ENCODE measurements around the gene RPRD1B.
"Not testable (repeated sequence)": the region's sequence is repeated elsewhere in the genome, so short reads cannot be mapped to it uniquely, and the experiment has no call there.

The RPRD1B gene

DNA sequence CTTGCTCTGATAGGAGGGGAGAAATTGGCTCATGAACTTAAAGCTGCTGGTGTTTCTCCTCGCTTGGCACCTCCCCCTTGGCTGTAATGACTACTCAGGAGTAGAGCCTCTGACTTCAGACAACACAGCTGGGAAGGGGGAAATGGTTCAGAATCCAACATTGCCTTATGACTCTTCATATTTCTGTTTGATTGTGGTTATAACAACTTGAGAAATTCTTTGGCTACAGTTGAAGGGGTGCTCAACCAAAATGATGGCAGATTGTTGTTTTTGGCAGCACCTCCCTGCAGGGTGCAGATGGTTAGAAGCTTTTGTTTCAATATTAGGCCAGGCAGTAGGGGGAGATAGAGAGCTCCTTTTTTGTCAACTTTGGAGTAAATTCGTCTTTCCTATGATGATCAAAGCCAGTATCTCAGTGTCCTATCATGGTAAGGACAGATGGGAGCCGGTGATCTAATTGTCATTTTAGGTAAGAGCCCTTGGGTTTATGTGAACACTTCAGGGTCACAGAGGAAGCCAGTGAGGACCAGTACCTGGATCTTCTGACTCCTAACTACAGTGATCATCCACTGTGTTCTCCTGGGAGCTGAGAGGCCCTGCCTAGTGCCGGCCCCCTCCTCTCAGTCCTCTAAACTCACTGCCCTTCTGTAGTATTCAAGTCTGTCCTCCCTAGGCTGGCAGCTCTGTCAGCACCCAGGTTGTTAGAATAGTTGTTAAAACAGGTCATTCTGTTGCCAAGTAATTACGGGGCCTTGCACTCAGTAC is 39.9 kb downstream of the RPRD1B start:
- peak; percentile 96 for DNase-seq (ENCODE audit: low read depth)

DNA sequence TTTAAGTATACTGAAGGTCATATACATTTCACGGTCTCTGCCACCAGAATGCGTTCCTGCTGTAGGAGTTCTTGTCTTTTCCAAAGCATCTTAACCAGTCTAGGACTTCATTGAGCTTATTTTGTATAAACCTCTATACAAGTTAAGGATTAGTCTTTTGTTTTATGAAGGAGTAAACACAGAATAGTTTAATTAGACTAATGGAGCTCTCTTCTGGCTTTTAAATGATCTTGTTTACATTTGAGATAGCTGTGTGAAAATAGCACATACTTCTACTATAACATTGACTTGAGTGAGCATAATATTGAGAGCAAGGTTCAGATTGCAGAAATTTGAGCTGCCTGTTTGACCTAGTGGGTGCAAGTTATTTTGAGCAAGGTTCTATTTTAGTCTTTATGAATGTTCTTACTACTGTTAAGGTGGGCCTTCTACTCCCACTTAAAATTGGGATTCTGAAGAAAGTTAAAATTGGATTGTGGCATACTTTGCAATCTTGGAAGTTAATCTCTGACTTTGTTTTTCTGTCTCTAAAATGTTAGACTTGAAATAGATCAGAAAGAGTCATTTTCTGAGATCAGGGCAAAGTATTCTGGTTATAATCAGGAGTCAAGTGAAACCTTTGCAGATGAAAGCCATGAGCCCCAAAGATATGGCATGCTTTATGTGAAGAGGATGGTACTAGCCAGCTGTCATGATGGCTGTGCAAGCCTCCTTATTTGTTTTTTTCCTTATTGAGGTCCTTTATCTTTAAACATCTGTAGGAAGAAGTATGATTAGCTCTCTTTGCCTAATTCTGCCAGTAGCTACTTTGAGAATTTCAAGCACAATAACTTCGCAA is 41.8 kb downstream of the RPRD1B start:
- peak; percentile 56 for DNase-seq (ENCODE audit: low read depth)

DNA sequence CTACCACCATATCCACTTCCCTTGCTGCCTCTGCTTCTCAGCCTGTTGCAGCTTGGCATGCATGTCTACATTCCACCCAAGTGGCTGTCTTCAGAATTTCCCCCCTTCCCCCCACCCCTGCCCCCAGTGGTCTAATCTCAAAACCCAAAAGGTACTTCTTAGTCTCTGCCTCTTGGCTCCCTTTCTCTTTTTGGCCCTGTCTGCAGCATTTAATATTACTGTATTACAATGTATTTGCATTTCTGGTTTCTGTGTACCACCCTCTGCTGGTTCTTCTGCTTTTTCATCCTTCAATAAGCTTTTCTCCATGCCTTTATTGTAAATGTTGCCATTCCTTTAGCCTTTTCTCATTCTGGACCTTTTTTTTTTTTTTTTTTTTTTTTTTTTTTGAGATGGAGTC is 43.0 kb downstream of the RPRD1B start:
- peak; percentile 15 for DNase-seq (ENCODE audit: low read depth)

DNA sequence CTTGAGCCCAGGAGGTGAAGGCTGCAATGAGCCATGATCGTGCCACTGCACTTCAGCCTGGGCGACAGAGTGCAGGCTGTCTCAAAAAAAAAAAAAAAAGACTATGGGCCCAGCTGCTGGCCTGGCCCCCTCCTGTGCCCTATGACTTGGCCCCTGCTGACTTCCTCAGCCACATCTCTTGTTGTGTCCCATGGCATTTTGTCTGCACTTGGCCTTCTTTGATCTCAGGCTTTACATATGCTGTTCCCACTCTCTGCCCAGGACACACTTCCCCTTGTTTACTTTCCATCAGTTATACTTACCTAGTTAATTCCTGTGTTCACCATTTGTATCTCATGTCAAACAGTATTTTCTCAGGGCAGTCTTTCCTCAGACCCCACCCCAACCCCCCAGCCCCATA is 44.5 kb downstream of the RPRD1B start:
- DNase-seq (ENCODE audit: low read depth): no peak

DNA sequence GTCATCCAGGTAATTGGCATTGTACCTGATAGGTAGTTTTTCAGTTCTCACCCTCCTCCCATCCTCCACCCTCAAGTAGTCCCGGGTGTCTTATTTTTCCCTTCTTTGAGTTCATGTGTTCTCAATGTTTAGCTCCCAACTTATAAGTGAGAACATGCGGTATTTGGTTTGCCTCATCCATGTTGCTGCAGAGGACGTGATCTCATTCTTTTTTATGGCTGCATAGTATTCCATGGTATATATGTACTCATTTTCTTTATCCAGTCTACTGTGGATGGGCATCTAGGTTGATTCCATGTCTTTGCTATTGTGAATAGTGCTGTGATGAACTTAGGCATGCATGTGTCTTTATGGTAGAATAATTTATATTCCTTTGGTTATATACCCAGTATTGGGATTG is 45.8 kb downstream of the RPRD1B start:
- DNase-seq (ENCODE audit: low read depth): no peak

DNA sequence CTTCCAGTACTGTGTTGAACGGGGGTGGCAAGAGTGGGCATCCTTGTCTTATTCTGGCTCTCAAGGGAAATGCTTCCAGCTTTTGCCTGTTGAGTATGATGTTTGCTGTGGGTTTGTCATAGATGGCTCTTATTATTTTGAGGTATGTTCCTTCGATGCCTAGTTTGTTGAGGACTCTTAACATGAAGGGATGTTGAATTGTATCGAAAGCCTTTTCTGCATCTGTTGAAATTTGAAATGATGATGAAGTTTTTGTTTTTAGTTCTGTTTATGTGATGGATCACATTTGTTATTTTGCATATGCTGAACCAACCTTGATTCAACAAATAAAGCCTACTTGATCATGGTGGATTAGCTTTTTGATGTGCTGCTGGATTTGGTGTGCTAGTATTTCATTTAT is 48.0 kb downstream of the RPRD1B start:
- no peak for DNase-seq (ENCODE audit: low read depth)

DNA sequence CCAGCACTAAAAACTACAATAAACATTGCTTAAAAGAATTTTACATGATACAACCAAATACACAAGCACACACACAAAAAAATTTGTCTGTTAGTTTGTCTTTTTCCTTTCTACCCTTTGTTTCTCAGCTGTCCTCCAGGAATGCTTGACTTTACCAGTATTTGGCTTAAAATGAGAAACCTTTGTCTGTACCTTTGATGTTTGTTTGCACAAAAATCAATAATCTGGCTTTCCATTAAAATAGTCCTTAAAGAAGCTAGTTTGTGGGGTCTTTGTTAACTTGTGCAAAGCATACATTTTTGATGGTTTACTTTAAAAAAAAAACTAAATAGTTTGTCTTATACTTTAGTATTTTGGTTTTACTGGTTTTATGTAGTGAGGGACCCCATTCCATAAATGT is 49.3 kb downstream of the RPRD1B start:
- no peak for DNase-seq (ENCODE audit: low read depth)

DNA sequence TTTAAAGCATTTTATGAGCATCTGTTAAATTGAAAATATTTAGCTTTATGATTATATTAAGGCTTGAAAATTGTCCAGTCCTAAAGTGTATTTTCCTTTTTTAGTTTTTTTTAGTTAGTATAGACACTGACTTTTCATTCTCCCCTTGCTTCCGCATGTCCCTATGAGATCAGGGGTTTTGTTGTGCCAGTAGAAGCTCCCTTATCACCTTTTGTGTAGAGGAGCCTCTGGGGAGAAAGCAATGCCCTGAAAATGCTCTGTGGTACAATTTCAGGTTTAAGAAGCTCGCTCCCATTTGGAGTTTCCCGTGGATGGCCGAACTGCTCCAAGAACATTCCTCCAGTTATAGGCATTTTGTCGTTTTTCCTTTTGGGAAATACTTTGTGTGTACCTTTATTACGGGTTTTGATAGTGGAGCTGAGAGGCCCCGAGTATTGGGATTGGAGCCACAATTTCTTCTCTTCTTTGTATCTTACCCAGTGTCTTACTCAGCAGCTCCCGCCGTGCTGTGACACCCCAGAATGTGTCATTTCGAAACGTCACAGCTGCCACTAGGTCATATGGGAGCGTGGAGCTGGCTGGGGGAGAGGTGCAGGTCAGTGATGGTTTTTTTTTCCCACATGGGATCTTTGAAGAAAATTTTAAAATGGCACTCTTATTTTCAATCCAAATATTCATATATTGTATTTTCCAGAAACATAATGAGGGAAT is 49.9 kb downstream of the RPRD1B start:
- peak; percentile 15 for DNase-seq (ENCODE audit: low read depth)

DNA sequence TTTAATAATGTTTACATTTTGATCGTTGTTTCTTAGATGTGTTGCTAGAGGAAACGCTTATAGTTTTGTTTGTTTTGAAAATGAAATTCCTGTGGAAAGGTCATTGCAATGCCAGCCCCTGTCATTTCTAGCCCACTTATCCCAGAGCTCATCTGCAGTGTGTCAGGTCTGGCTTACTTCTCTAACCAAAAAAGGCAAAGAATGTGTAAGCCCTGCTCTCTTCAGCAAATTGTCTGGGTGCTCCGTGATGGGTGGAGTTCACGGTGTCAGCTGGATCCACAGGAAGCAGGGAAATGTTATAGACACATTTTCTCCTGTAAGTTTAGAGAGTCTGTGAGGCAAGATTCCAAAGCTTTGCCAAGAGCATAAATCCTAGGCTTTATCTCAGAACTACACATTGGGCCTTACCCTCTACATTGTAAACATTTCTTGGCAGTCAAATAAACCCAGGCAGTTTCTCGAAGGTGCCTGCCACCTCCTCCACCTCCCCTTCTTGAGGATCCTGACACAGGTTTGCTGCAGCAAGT is 50.9 kb downstream of the RPRD1B start:
- peak; percentile 98 for DNase-seq (ENCODE audit: low read depth)

DNA sequence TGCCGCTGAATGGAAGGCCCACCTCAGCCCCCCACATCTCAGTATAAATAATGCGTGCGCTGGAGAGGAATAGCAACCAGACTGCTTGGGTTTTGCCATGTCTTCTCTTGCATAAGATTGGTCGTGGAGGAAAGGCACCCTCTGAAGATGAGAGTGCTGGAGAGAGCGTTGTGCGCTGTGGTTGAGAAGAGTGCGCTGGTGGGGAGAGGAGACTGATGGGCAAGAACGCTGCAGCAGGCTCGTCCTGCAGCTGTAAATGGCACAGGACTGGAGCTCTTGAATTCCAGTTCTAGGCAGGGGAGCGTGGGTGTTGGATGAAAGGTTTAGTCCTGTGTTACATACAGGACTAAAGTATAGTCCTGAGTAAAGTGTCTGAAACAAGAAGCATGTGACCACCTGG is 51.5 kb downstream of the RPRD1B start:
- no peak for DNase-seq (ENCODE audit: low read depth)

DNA sequence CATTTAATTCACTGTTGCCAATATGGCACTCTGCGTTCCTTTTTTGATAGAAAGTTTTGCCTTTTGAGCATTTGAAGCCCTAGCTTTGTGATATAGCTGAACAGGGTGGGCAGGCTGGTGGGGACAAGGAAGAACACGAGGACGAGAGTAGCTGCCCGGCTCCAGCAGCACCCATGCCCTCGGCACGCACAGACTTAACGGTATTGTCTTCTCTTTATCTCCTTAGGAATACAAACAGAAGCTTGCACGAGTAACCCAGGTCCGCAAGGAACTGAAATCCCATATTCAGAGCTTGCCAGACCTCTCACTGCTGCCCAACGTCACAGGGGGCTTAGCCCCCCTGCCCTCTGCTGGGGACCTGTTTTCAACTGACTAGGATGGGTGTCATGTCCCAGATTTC is 56.0 kb downstream of the RPRD1B start:
- DNase-seq (ENCODE audit: low read depth): no peak

DNA sequence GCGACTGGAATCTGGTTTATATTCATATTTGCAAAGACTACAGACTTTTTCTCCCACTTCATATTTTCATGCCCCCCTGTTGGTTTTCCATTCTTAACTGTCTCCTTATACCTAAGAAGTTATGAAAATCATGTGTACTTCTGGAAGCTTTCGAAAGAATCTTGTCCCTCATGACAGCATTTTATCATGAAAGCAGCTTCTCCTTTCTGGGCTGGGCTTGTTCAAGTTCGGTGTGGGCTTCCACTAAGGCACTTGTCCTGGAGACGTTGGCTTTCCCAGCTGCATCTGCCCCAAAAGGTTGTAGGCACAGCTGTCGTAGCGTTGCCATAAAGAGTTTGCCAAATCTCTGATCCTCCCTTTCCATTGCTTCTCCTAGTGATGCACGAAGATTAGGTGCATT is 56.5 kb downstream of the RPRD1B start:
- DNase-seq (ENCODE audit: low read depth): no peak

DNA sequence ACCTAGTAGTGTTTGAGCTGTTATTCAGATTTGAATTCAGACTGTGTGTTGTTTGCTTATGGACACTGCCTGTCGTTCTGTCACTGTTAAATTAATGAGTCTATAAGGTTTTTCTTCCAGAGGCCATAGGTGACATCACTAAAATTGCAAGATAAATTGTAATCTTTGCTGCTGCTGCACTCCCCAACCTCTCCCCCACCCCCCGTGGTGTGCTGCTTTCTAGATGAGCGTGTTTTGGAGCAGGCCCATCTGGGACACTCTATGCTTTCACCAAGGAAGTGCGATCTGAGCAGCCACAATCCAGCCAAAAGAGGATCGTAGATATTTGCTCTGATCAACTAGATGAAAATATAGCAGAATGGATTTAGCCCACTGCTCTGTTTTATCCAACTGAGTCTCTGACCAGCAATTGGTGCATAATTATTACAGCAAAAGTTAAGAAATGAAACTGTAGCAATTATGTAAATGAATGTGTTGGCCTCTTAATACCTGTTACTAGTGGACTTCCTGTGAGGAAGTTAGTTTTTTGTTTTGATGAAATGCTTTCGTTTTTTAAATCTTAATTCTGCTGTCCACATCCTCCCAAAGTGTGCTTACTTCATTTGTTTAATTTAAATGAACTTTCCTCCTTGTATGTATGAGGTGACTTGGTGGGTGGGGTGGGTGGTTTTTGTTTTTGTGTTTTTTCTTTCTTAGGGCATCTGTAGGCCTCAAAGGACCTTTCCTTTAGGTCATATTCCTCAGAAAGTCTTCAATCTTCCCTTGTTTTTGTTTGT is 58.1 kb downstream of the RPRD1B start:
- no peak for DNase-seq (ENCODE audit: low read depth)

DNA sequence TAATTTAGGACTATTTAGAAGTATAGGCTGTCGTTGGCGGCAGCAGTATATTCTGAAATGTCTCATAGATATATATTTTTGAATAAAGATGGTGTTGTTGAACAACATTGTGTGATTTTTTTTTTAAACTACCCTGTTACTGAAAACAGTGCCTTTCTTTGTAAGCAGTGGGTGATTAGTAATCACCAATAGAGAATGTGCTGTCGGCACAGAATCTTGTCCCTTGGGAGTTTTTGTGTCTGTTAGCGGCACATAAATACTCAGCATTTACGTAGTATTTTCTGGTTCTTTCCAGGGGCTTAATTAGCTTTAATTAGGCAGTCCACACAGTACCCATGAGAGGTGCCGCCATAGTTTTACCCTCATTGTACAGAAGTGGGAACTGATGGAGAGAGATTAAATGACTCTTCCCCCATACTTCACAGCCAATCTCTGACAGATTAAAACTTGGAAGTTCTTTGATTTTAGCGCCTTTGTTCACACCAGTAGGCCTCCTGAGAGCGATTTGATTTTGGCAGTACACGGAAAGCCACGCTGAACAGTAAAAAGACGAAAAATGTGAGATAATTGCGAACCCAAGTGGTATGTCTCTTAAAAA is 58.8 kb downstream of the RPRD1B start:
- DNase-seq (ENCODE audit: low read depth): no peak

DNA sequence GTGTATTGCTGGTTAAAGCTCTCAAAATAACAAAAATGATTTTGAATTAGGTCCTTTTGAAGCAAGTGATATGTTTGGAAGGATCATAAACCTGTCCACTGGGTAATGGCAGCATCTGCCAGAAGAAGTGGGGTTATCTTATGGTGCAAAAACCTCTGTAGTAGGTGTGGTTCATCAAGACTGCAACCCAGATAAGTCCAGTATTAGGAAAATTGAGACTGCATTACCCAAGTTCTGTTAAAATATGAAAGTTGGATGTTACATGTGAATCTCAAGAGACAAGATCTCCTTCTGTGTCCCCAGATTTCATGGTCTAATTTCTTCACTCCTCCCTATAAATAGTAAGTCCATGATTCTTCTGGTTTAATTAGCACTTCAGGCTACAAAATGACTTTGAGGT is 59.4 kb downstream of the RPRD1B start:
- no peak for DNase-seq (ENCODE audit: low read depth)

DNA sequence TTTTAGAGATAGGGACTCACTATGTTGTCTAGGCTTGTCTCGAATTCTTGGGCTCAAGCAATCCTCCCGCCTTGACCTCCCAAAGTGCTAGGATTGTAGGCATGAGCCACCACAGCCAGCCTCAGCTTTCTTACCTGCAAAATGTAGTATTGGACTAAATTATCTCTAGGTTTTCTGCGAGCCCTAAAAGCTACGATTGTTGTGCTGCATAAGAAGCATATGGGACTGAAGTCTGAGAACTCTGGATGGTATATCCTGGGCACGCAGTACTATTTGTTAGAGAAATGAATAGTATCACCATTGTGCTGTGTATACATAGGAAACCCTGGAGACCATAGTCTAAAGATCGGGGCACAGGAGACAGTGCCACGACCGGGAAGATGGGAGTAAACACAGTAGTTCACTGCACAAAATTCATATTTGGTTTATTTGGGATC is 60.1 kb downstream of the RPRD1B start:
- no peak for DNase-seq (ENCODE audit: low read depth)

DNA sequence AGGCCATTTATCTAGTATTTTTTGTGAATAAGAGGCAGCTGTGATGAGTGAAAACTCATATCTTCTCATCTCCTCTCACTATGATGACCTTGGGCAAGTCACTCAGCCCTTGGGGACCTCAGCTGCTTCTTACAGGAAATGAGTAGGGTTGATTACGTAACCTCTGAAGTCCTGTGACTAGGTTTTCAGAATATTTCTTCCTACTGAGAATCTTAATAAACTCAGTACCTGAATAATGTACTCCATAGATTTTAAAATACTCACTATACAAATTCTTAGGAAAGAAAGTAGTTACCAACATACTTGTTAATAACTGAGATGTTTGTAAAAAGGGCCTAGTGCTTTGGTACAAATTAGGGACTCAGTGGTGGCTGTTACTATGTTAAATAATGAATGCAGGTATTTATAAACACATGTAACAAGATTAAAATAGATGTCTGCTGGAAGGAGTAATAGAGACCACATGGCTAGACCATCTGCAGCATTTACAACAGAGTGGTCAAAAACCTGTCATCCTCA is 60.9 kb downstream of the RPRD1B start:
- DNase-seq (ENCODE audit: low read depth): peak; percentile 80

DNA sequence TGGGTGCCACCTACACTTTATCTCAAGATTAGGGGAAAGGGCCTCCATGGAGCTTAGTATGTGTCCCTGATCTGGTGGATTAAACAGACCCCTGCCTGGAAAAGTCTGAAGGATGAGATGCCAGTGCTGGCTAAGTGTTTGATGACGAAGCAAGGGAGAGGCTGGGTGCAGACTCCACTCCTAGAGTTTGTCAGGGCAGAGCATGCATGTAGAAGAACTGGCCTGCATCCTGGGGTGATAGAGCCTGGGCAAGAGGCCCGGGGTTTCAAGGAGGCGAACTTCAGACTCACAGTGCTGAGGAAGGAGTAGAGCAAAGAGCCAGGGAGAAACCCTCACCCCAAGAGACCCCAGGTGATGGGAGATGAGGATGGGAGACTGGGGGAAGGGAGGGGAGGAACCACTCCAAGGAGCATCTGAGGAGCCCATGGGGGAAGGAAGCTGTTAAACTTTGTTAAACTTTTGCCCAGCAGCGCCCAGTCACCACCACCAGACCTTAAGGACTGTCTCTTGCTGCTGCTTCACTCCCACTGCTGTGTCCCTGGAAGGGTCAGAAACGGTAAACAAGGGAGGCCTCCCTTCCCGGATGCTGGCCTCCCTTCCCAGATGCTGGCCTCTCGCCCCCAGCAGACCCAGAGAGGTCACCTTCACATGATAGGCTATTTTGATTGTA is 61.6 kb downstream of the RPRD1B start:
- no peak for DNase-seq (ENCODE audit: low read depth)

DNA sequence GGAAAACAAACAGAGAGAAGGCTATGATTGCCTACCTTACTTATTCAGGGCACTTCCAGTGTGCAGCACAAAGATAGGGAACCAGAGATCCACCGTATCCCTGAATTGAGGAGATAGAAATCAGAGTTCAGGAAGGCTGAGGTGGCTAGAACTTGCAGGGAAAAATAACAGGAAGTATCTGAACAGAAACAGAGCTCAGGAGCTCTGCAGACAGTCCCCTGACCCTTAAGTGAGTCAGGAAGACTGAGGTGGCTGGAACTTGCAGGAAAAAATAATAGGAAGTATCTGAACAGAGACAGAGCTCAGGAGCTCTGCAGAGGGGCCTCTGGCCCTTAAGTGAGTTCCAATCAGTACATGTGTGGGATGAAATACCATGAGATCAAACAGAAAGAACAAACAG is 65.4 kb downstream of the RPRD1B start:
- DNase-seq (ENCODE audit: low read depth): peak; percentile 27

DNA sequence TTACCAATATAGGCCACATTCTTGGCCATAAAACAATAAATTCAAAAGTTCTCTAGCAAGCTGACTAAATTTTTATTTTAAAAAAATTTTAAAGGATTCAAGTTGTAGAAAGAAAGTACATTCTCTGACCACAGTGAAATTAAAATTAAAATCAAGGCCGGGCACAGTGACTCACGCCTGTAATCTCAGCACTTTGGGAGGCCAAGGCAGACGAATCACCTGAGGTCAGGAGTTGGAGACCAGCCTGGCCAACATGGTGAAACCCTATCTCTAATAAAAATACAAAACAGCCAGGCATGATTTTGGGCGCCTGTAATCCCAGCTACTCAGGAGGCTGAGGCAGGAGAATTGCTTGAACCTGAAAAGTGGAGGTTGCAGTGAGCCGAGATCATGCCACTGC is 68.7 kb downstream of the RPRD1B start:
- not testable (repeated sequence) for DNase-seq (ENCODE audit: low read depth)

DNA sequence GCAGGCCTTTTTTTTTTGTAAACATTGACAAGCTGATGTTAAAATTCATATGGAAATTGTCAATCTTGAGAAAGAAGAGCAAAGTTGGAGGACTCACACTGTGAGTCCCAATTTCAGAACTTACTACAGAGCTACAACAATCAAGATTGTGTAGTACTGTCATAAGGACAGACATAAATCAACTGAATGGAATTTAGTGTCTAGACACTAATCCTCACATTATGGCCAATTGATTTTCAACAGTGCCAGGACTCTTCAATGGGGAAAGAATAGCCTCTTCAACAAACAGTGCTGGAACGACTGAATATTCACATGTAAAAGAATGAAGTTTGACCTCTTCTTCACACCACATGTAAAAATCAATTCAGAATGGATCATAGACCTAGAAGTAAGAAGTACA is 70.7 kb downstream of the RPRD1B start:
- DNase-seq (ENCODE audit: low read depth): no peak

All from EH (cell line).